Loucy (cell line): ENCODE measurements around the gene PRAC2.

Source experiments
- H2AFZ ChIP-seq: fragments of 200-600 bp; sonication (generic); 2 replicates; pipeline ENCODE4 v1.6.0; 2016; ENCODE audit warnings: antibody characterized with exemption, mild to moderate bottlenecking, low read length, moderate library complexity
- H3F3A ChIP-seq: fragments of 200-600 bp; 2 replicates; pipeline ENCODE4 v1.6.0; 2016; ENCODE audit warnings: antibody characterized with exemption, low read depth, mild to moderate bottlenecking
- H3K27me3 ChIP-seq: fragments of 200-600 bp; sonication (generic); 2 replicates; pipeline ENCODE4 v1.6.1; 2014; ENCODE audit warnings: low read length, mild to moderate bottlenecking; ENCODE audit not compliant: insufficient read depth, poor library complexity, severe bottlenecking
- H3K36me3 ChIP-seq: fragments of 200-600 bp; sonication (generic); 2 replicates; pipeline ENCODE4 v1.6.1; 2016; ENCODE audit warnings: low read length; ENCODE audit not compliant: insufficient read depth
- H3K4me1 ChIP-seq: fragments of 200-600 bp; sonication (generic); 2 replicates; pipeline ENCODE4 v1.5.1; 2014; ENCODE audit warnings: low read length, mild to moderate bottlenecking; ENCODE audit not compliant: insufficient read depth, poor library complexity, severe bottlenecking
- H3K4me2 ChIP-seq: fragments of 200-600 bp; sonication (generic); 2 replicates; pipeline ENCODE4 v1.6.0; 2014; ENCODE audit warnings: antibody characterized with exemption, low read length, low read depth, mild to moderate bottlenecking; ENCODE audit not compliant: poor library complexity, severe bottlenecking
- H3K4me3 ChIP-seq: fragments of 200-600 bp; sonication (generic); 2 replicates; pipeline ENCODE4 v1.5.1; 2014; ENCODE audit warnings: low read length, mild to moderate bottlenecking, mixed read lengths; ENCODE audit not compliant: poor library complexity, severe bottlenecking
- H3K79me2 ChIP-seq: fragments of 200-600 bp; sonication (generic); 2 replicates; pipeline ENCODE4 v1.6.1; 2014; ENCODE audit warnings: low read length; ENCODE audit not compliant: insufficient read depth
- H3K9ac ChIP-seq: fragments of 200-600 bp; sonication (generic); 2 replicates; pipeline ENCODE4 v1.6.0; 2014; ENCODE audit warnings: mild to moderate bottlenecking, low read depth, low read length, moderate library complexity; ENCODE audit not compliant: poor library complexity, severe bottlenecking
- H3K9me2 ChIP-seq: fragments of 200-600 bp; sonication (generic); replicated peaks from 2 replicates; pipeline ENCODE4 v1.6.1; 2016; ENCODE audit warnings: low read depth, low read length, mixed read lengths
- H3K9me3 ChIP-seq: fragments of 200-600 bp; sonication (generic); 2 replicates; pipeline ENCODE4 v1.6.1; 2014; ENCODE audit warnings: mild to moderate bottlenecking, antibody characterized with exemption, low read length, low read depth; ENCODE audit not compliant: insufficient read depth
- H4K20me1 ChIP-seq: fragments of 200-600 bp; sonication (generic); 2 replicates; pipeline ENCODE4 v1.6.0; 2014; ENCODE audit warnings: antibody characterized with exemption, low read length, mild to moderate bottlenecking; ENCODE audit not compliant: insufficient read depth, poor library complexity, severe bottlenecking
- CTCF ChIP-seq: fragments of 200-600 bp; sonication (generic); conservative IDR thresholded peaks from 2 replicates; pipeline ENCODE4 v1.5.1; 2014; ENCODE audit warnings: mild to moderate bottlenecking, antibody characterized with exemption, low read length
- EZH2phosphoT487 ChIP-seq: fragments of 200-600 bp; IDR thresholded peaks from 2 replicates; pipeline ENCODE4 v1.6.1; 2018; ENCODE audit warnings: antibody characterized with exemption, mild to moderate bottlenecking, moderate library complexity, borderline replicate concordance

The PRAC2 gene

GRCh38 chr17:48725004-48725287 is 2.0 kb downstream of the PRAC2 start:
- H3K36me3 ChIP-seq, result no peaks in the 10 kb centered on the region
- H3K27me3 ChIP-seq, result no peaks in the 10 kb centered on the region
- TF ChIP-seq CTCF, result no peak
- TF ChIP-seq EZH2phosphoT487, result no peak
- H3K9me2 ChIP-seq, result no peaks in the 10 kb centered on the region
- H3K79me2 ChIP-seq, result no peaks in the 10 kb centered on the region
- no peaks in the 10 kb centered on the region for H3F3A ChIP-seq
- no peak overlapping the region for H2AFZ ChIP-seq
- no peaks in the 10 kb centered on the region for H3K4me1 ChIP-seq
- no peak overlapping the region for H3K4me2 ChIP-seq
- no peaks in the 10 kb centered on the region for H3K9me3 ChIP-seq
- H3K4me3 ChIP-seq, result no peak overlapping the region
- no peak overlapping the region for H3K9ac ChIP-seq
- no peaks in the 10 kb centered on the region for H4K20me1 ChIP-seq

GRCh38 chr17:48725288-48726064 is 2.5 kb downstream of the PRAC2 start:
- Histone ChIP-seq H2AFZ (no peak overlapping the region), H3K4me3 (no peak overlapping the region), H3K79me2 (no peaks in the 10 kb centered on the region), H3K36me3 (no peaks in the 10 kb centered on the region), H3K4me1 (no peaks in the 10 kb centered on the region), H3K27me3 (no peaks in the 10 kb centered on the region), H3K9me2 (no peaks in the 10 kb centered on the region), H3K4me2 (no peak overlapping the region), H3F3A (no peaks in the 10 kb centered on the region), H3K9me3 (no peaks in the 10 kb centered on the region), H4K20me1 (no peaks in the 10 kb centered on the region), H3K9ac (no peak overlapping the region)
- TF ChIP-seq EZH2phosphoT487 (no peak), CTCF (no peak)

GRCh38 chr17:48726114-48726915 is 3.3 kb downstream of the PRAC2 start:
- Histone ChIP-seq H3F3A (no peaks in the 10 kb centered on the region), H3K4me2 (no peak overlapping the region), H3K36me3 (no peaks in the 10 kb centered on the region)

More at GRCh38 chr17:48726114-48726915, 3.3 kb downstream of the PRAC2 start:
- H3K79me2 ChIP-seq, result no peaks in the 10 kb centered on the region
- H4K20me1 ChIP-seq, result no peaks in the 10 kb centered on the region
- no peak for TF ChIP-seq CTCF
- no peak for TF ChIP-seq EZH2phosphoT487
- H3K9me2 ChIP-seq, result no peaks in the 10 kb centered on the region
- no peak overlapping the region for H3K4me3 ChIP-seq
- H3K27me3 ChIP-seq, result no peaks in the 10 kb centered on the region
- H3K9ac ChIP-seq, result no peak overlapping the region
- H3K4me1 ChIP-seq, result no peaks in the 10 kb centered on the region
- H3K9me3 ChIP-seq, result no peaks in the 10 kb centered on the region
- no peak overlapping the region for H2AFZ ChIP-seq
